Measurements from ENCODE around the gene WDR88.
"Not testable (repeated sequence)": the region's sequence is repeated elsewhere in the genome, so short reads cannot be mapped to it uniquely, and the experiment has no call there.

Gene WDR88

GRCh38 chr19:33171222-33171795, 39.4 kb downstream of the WDR88 start:
- DNase-seq (ENCODE audit: low spot score): no peak

- DNase-seq (ENCODE audit: low spot score): no peak
These were observed 40.0 kb downstream of the WDR88 start for GRCh38 chr19:33171916-33172359.

GRCh38 chr19:33174186-33174585, 42.3 kb downstream of the WDR88 start:
- DNase-seq (ENCODE audit: low spot score): no peak

- DNase-seq (ENCODE audit: low spot score): no peak
These were observed 43.4 kb downstream of the WDR88 start for GRCh38 chr19:33175156-33175782.

- DNase-seq (ENCODE audit: low spot score): no peak
These were observed 44.2 kb downstream of the WDR88 start for GRCh38 chr19:33175886-33176669.

GRCh38 chr19:33176670-33177416, 44.9 kb downstream of the WDR88 start:
- DNase-seq (ENCODE audit: low spot score): peak; percentile 96

GRCh38 chr19:33177417-33177979, 45.6 kb downstream of the WDR88 start:
- DNase-seq (ENCODE audit: low spot score): peak; percentile 66

GRCh38 chr19:33186431-33187182, 54.7 kb downstream of the WDR88 start:
- no peak for DNase-seq (ENCODE audit: low spot score)

GRCh38 chr19:33187183-33187540, 55.2 kb downstream of the WDR88 start:
- no peak for DNase-seq (ENCODE audit: low spot score)

- DNase-seq (ENCODE audit: low spot score): no peak
These were observed 57.5 kb downstream of the WDR88 start for GRCh38 chr19:33189453-33189852.

GRCh38 chr19:33191092-33191491, 59.2 kb downstream of the WDR88 start:
- not testable (repeated sequence) for DNase-seq (ENCODE audit: low spot score)

GRCh38 chr19:33191501-33191900, 59.6 kb downstream of the WDR88 start:
- DNase-seq (ENCODE audit: low spot score): peak; percentile 4

GRCh38 chr19:33192010-33192409, 60.1 kb downstream of the WDR88 start:
- peak; percentile 50 for DNase-seq (ENCODE audit: low spot score)

GRCh38 chr19:33193269-33193864, 61.5 kb downstream of the WDR88 start:
- DNase-seq (ENCODE audit: low spot score): no peak

GRCh38 chr19:33193865-33194362, 62.0 kb downstream of the WDR88 start, which contains the start of gene LRP3:
LRP3 (plus strand) TSS chr19:33194330; CDS start chr19:33194786, 456 bp downstream.
- peak; percentile 72 for DNase-seq (ENCODE audit: low spot score)

GRCh38 chr19:33194532-33194885, 62.6 kb downstream of the WDR88 start:
- DNase-seq (ENCODE audit: low spot score): no peak

GRCh38 chr19:33194886-33195644, 63.2 kb downstream of the WDR88 start:
- peak; percentile 66 for DNase-seq (ENCODE audit: low spot score)

- no peak for DNase-seq (ENCODE audit: low spot score)
These were observed 63.9 kb downstream of the WDR88 start for GRCh38 chr19:33195645-33196347.

GRCh38 chr19:33196446-33197193, 64.7 kb downstream of the WDR88 start:
- DNase-seq (ENCODE audit: low spot score): no peak

All from HuH-7 (cell line).